Fibroblast of the aortic adventitia (primary cell): ENCODE results near the gene ACE2. TPM values are rescaled to one million over a fixed set of nuclear protein-coding genes. Genes with fewer than 3 reads are reported as not detected.

Source experiments
- DNase-seq: peaks from one replicate; pipeline ENCODE4 v3.0.0-alpha.2; 2010; ENCODE audit warnings: low read depth
- H3K4me3 ChIP-seq: 2 replicates; pipeline ENCODE4 v1.5.1; 2011; ENCODE audit warnings: low read depth, mild to moderate bottlenecking, control low read depth, low read length, moderate library complexity
- total RNA-seq: library from RNA; depleted of rRNA; stranded (reverse); fragments of >200 nt; gene quantifications from 2 replicates; pipeline ENCODE4 v1.2.3, GENCODE V29; 2012; ENCODE audit warnings: low replicate concordance
- TF ChIP-seq, protein P1 (sequence below): IDR thresholded peaks from 2 replicates; pipeline ENCODE4 v1.5.1; 2011; ENCODE audit warnings: mild to moderate bottlenecking, low read length, control low read depth, inconsistent platforms; ENCODE audit not compliant: insufficient read depth

The ACE2 gene
- total RNA-seq, 1 donor, result 0.09 TPM

DNA sequence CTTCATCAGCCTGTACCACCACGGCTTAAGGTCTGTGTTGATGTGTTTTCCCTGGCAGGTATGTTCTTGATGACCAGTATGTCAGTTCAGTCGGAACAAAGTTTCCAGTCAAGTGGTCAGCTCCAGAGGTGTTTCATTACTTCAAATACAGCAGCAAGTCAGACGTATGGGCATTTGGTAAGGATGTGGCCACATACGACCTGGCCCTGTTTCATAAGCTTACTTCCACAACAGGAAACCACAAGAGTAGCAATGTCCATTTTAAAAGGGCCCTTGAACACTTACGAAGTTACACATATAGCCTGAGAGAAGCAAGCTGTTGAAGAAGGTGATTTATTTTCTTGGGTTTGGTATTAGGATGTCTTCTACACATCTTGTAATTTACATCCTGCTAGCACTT is 54.0 kb downstream of the ACE2 start:
- TF ChIP-seq, protein P1, sequence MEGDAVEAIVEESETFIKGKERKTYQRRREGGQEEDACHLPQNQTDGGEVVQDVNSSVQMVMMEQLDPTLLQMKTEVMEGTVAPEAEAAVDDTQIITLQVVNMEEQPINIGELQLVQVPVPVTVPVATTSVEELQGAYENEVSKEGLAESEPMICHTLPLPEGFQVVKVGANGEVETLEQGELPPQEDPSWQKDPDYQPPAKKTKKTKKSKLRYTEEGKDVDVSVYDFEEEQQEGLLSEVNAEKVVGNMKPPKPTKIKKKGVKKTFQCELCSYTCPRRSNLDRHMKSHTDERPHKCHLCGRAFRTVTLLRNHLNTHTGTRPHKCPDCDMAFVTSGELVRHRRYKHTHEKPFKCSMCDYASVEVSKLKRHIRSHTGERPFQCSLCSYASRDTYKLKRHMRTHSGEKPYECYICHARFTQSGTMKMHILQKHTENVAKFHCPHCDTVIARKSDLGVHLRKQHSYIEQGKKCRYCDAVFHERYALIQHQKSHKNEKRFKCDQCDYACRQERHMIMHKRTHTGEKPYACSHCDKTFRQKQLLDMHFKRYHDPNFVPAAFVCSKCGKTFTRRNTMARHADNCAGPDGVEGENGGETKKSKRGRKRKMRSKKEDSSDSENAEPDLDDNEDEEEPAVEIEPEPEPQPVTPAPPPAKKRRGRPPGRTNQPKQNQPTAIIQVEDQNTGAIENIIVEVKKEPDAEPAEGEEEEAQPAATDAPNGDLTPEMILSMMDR, result no peak
- no peak for DNase-seq
- no peak overlapping the region for H3K4me3 ChIP-seq

DNA sequence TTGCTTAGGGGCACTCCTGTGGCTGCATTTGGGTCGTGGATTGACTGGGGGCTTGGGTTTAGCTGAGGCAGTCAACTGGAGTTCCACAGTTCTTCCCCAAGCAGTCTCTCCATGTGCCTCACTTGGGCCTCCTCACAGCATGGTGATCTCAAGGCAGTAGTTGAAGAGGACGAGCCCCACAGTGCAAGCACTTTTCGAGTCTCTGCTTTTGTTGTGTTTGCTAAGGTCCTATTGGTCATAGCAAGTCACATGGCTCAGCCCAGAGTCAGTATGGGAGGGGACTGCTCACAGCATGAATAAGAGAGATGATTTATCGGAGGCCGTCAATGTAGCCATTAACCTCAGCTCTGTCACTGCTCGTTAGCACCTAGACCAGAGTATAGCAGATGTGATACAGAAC is 70.4 kb downstream of the ACE2 start:
- TF ChIP-seq, protein P1, result no peak
- H3K4me3 ChIP-seq, result no peak overlapping the region
- no peak for DNase-seq

DNA sequence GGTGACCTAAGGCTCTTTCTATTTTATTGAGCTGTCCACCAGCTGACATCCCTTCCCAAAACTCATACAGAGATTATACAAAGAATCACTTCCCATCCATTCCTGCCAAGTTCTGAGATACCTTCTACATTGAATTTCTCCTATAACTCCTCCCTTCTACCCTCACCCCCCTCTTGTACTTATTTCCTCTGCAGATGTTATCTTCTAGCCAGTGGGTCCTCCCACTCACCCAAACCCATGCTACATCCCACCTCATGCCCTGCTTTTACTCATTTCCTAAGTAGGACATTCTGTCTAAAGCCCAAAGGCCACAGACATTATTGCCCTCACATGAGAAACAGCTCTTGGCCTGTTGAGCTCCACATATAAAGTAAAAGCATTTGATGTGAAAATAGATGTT is 71.6 kb downstream of the ACE2 start:
- no peak for DNase-seq
- no peak overlapping the region for H3K4me3 ChIP-seq
- TF ChIP-seq, protein P1, result no peak

DNA sequence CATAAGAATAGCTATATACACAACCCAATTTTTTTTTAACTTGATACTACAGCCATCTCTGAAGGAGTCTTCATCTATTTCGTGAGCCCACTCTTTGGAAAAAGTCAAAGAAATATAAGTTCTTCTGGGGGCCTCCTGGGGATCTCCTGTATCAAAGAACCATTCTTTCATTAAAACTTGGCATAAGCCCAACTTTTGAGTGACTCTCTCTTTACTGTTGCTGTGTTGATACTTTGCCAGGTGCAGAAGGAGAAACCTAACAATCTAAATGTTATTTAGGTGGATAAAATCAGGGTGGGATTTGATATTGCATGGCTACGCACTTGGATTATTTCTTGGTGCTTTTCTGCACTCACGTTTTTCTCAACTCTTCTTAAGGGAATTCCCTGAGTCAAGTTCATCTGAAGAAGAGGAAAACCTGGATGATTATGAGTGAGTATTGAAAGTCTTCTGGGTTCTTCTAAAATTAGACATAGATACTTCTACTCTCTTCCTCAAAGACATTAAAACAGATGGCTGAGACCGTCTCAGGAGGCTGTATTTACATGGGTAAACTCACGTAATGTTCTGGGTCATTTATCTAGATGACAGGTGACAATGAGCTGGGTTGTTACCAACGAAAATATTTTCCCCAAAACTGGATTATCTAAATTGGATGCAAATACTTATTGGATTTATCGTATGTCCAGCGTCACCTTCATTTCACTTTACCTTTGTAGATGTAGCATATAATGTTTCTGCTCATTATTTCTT is 74.9 kb downstream of the ACE2 start:
- TF ChIP-seq, protein P1, result no peak
- DNase-seq, result no peak
- H3K4me3 ChIP-seq, result no peak overlapping the region

DNA sequence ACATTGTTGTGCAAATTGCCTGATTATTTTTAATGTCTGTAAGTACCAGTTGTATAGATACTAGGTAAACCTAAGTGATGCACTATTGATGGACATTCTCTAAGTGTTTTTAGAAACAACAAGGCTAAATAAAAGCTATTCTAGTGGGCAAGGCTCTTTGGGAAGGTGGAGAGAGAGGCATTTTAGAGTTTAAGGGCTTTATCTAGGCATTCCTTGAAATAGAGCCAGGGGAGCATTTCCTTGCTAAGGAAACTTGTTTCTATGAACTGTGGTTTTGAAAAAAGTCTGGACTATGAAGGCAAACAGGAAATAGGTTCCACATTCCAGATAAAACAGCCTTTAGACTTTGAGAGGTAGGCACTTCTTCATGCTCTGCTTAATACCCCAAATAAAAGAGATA is 76.3 kb downstream of the ACE2 start:
- DNase-seq, result peak; percentile 86
- no peak overlapping the region for H3K4me3 ChIP-seq
- TF ChIP-seq, protein P1, result no peak

GRCh38 chrX:15523088-15523487 is 77.7 kb downstream of the ACE2 start:
- TF ChIP-seq, protein P1, result no peak

GRCh38 chrX:15522464-15522863 is 78.3 kb downstream of the ACE2 start:
- H3K4me3 ChIP-seq, result no peak overlapping the region
- DNase-seq, result no peak
- TF ChIP-seq, protein P1, result no peak

More at GRCh38 chrX:15523088-15523487, 77.7 kb downstream of the ACE2 start:
- no peak for DNase-seq
- H3K4me3 ChIP-seq, result no peak overlapping the region
